Tibial nerve (tissue), 4 donors: ENCODE results near the gene MAP1B.

Experiments
- CTCF ChIP-seq, 5 experiments: fragments of 200-600 bp in 3 of 5; fragments of 450-650 bp in 2 of 5; sonication (generic) in 3 of 5; IDR thresholded peaks; one replicate each; pipeline ENCODE4 v1.5.1; 2016 to 2019; ENCODE audit warnings: antibody characterized with exemption in 5 of 5, mild to moderate bottlenecking in 3 of 5, moderate library complexity in 2 of 5
- EP300 ChIP-seq, 2 donors: sonication (generic); formaldehyde crosslinking; IDR thresholded peaks; one replicate each; pipeline ENCODE4 v1.6.1; 2017; ENCODE audit warnings: antibody characterized with exemption in 2 of 2, mild to moderate bottlenecking in 1 of 2

GRCh38 chr5:72159501-72159911, 52.2 kb downstream of the MAP1B start:
- TF ChIP-seq CTCF (IDR thresholded peaks at IDR 0.05) (no peak), EP300 (IDR thresholded peaks at IDR 0.05) (no peak)
